ENCODE data around the gene PCDHB8.
"Not testable (repeated sequence)": the region's sequence is repeated elsewhere in the genome, so short reads cannot be mapped to it uniquely, and the experiment has no call there.

DNA sequence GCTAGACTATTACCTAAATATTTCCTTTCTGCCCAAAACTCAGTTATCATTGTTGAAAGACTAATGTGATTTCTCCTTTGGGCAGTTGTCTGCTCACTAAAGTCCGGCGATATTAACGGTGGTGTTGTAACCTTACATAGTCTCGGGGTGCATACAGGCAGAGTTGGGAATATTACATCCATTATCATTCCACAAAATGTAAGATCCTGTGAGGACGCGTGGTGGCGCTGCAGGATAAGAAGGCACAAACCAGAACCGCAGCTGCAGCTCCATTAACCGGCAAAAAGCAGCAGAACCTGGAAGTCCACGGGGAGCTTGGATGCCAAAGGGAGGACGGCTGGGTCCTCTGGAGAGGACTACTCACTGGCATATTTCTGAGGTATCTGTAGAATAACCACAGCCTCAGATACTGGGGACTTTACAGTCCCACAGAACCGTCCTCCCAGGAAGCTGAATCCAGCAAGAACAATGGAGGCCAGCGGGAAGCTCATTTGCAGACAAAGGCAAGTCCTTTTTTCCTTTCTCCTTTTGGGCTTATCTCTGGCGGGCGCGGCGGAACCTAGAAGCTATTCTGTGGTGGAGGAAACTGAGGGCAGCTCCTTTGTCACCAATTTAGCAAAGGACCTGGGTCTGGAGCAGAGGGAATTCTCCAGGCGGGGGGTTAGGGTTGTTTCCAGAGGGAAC, 36.2 kb downstream of the PCDHB8 start, which contains the start of gene PCDHB13:
- TF ChIP-seq, protein P1, sequence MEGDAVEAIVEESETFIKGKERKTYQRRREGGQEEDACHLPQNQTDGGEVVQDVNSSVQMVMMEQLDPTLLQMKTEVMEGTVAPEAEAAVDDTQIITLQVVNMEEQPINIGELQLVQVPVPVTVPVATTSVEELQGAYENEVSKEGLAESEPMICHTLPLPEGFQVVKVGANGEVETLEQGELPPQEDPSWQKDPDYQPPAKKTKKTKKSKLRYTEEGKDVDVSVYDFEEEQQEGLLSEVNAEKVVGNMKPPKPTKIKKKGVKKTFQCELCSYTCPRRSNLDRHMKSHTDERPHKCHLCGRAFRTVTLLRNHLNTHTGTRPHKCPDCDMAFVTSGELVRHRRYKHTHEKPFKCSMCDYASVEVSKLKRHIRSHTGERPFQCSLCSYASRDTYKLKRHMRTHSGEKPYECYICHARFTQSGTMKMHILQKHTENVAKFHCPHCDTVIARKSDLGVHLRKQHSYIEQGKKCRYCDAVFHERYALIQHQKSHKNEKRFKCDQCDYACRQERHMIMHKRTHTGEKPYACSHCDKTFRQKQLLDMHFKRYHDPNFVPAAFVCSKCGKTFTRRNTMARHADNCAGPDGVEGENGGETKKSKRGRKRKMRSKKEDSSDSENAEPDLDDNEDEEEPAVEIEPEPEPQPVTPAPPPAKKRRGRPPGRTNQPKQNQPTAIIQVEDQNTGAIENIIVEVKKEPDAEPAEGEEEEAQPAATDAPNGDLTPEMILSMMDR (conservative IDR thresholded peaks at IDR 0.05 in 1 of 2, IDR thresholded peaks at IDR 0.05 in 1 of 2; ENCODE audit: low read depth in 1 of 2, low read length in 2 of 2) = not testable (repeated sequence)
- not testable (repeated sequence) for TF ChIP-seq EZH2 (IDR thresholded peaks at IDR 0.05; ENCODE audit: low read length, missing control alignments)
